CD14-positive monocyte (primary cell): Measurements from ENCODE around the gene ZCCHC9. TPM values are rescaled to one million over a fixed set of nuclear protein-coding genes. Genes with fewer than 3 reads are reported as not detected.

Source experiments
- DNase-seq, 3 donors: peaks; one replicate each; pipeline ENCODE4 v3.0.0-alpha.2; 2011 to 2022
- H2AFZ ChIP-seq: 2 replicates; pipeline ENCODE4 v1.6.0; 2012; ENCODE audit warnings: mild to moderate bottlenecking, low read depth, low read length, inconsistent platforms; ENCODE audit not compliant: insufficient read depth, poor library complexity, severe bottlenecking
- H3K27ac ChIP-seq, 2 donors: 1 replicate in 1 of 2; 2 replicates in 1 of 2; pipeline ENCODE4 v1.5.1; 2012 to 2013; ENCODE audit warnings: low read length in 2 of 2, control low read depth in 1 of 2, inconsistent platforms in 1 of 2, low read depth in 1 of 2, mild to moderate bottlenecking in 1 of 2
- H3K27me3 ChIP-seq, 2 donors: one replicate each; pipeline versions ENCODE4 v1.6.0 to v1.6.1; 2011 to 2013; ENCODE audit warnings: low read length in 2 of 2; ENCODE audit not compliant: control insufficient read depth in 2 of 2, insufficient read depth in 2 of 2
- H3K36me3 ChIP-seq, 2 donors: replicated peaks in 1 of 2; 1 replicate in 1 of 2; 2 replicates in 1 of 2; pipeline versions ENCODE4 v1.5.1 to v1.6.1; 2012 to 2013; ENCODE audit warnings: low read length in 2 of 2, control low read depth in 1 of 2, inconsistent platforms in 1 of 2, mild to moderate bottlenecking in 1 of 2; ENCODE audit not compliant: insufficient read depth in 2 of 2, control insufficient read depth in 1 of 2
- H3K4me1 ChIP-seq, 2 donors: 1 replicate in 1 of 2; 2 replicates in 1 of 2; pipeline versions ENCODE4 v1.5.1 to v1.6.1; 2012 to 2013; ENCODE audit warnings: low read length in 2 of 2, control low read depth in 1 of 2, inconsistent platforms in 1 of 2, mild to moderate bottlenecking in 1 of 2, moderate library complexity in 1 of 2; ENCODE audit not compliant: insufficient read depth in 2 of 2, control insufficient read depth in 1 of 2
- H3K4me2 ChIP-seq: replicated peaks from 2 replicates; pipeline ENCODE3; 2012; ENCODE audit warnings: low read length, moderate library complexity, mild to moderate bottlenecking; ENCODE audit not compliant: poor library complexity, severe bottlenecking; ENCODE audit errors: extremely low read depth
- H3K4me3 ChIP-seq, 3 experiments: fragments of 200-600 bp in 1 of 3; sonication (generic) in 1 of 3; replicated peaks in 1 of 3; 1 replicate in 2 of 3; 2 replicates in 1 of 3; pipeline ENCODE4 v1.5.1; 2011 to 2013; ENCODE audit warnings: low read length in 3 of 3, mild to moderate bottlenecking in 3 of 3, control low read depth in 2 of 3, low read depth in 2 of 3, inconsistent platforms in 1 of 3, moderate library complexity in 1 of 3
- H3K79me2 ChIP-seq: 2 replicates; pipeline ENCODE4 v1.6.0; 2012; ENCODE audit warnings: mild to moderate bottlenecking, control low read depth, inconsistent platforms, low read length, moderate library complexity; ENCODE audit not compliant: insufficient read depth
- H3K9ac ChIP-seq: 2 replicates; pipeline ENCODE4 v1.6.0; 2017; ENCODE audit warnings: low read length, mild to moderate bottlenecking; ENCODE audit not compliant: insufficient read depth, poor library complexity, severe bottlenecking
- H3K9me3 ChIP-seq, 2 donors: replicated peaks in 1 of 2; 1 replicate in 1 of 2; 2 replicates in 1 of 2; pipeline versions ENCODE4 v1.5.1 to v1.6.1; 2012 to 2013; ENCODE audit warnings: low read length in 2 of 2, control low read depth in 1 of 2; ENCODE audit not compliant: control insufficient read depth in 1 of 2, insufficient read depth in 1 of 2
- H4K20me1 ChIP-seq: 2 replicates; pipeline ENCODE4 v1.6.0; 2012; ENCODE audit warnings: mild to moderate bottlenecking, low read length, control low read depth, moderate library complexity; ENCODE audit not compliant: insufficient read depth
- H3K27ac Mint-ChIP-seq, 7 donors: one replicate each; pipeline ENCODE4 v1.8.0; 2020; ENCODE audit warnings: mild to moderate bottlenecking in 7 of 7, mixed read lengths in 7 of 7, moderate library complexity in 6 of 7, inconsistent platforms in 2 of 7
- H3K27me3 Mint-ChIP-seq, 3 donors: one replicate each; pipeline ENCODE4 v1.8.0; 2021 to 2022; ENCODE audit warnings: low read depth in 3 of 3, mild to moderate bottlenecking in 3 of 3, mixed read lengths in 3 of 3, moderate library complexity in 3 of 3, inconsistent platforms in 1 of 3
- H3K36me3 Mint-ChIP-seq, 2 donors: one replicate each; pipeline ENCODE4 v1.8.0; 2020; ENCODE audit warnings: mixed read lengths in 2 of 2, inconsistent platforms in 1 of 2, mild to moderate bottlenecking in 1 of 2
- H3K4me1 Mint-ChIP-seq: one replicate; pipeline ENCODE4 v1.8.0; 2020; ENCODE audit warnings: mild to moderate bottlenecking, mixed read lengths
- H3K4me3 Mint-ChIP-seq, 2 donors: one replicate each; pipeline ENCODE4 v1.8.0; 2020; ENCODE audit warnings: mild to moderate bottlenecking in 2 of 2, mixed read lengths in 2 of 2, moderate library complexity in 1 of 2
- H3K9me3 Mint-ChIP-seq, 7 donors: one replicate each; pipeline ENCODE4 v1.8.0; 2020 to 2022; ENCODE audit warnings: mixed read lengths in 7 of 7, mild to moderate bottlenecking in 6 of 7, moderate library complexity in 6 of 7, inconsistent platforms in 2 of 7
- WGBS: methylation state at CpG from one replicate; pipeline ENCODE4 v1.1.5; 2013; ENCODE audit warnings: missing lambda C conversion rate; ENCODE audit not compliant: insufficient coverage; 5-methylcytosine and 5-hydroxymethylcytosine counted together
- intact Hi-C, 2 donors: fragments of 100-400 bp; cut with micrococcal nuclease; formaldehyde crosslinking; loops; one replicate each; pipeline versions ENCODE4 v1.15.0 to v1.15.1; 2023
- polyA plus RNA-seq, 3 donors: library from polyadenylated mRNA; depleted of rRNA in 1 of 3; unstranded in 2 of 3; stranded (reverse) in 1 of 3; fragments of 300-500 nt in 2 of 3; fragments of >200 nt in 1 of 3; fragmentation: Illumina TruSeq in 2 of 3; gene quantifications; 1 replicate in 2 of 3; 2 replicates in 1 of 3; pipeline ENCODE4 v1.2.3, GENCODE V29; 2012 to 2021
- TF ChIP-seq, protein P1 (sequence below): fragments of 200-600 bp; IDR thresholded peaks from one replicate; pipeline ENCODE4 v1.8.0; 2022; ENCODE audit warnings: antibody characterized with exemption, mild to moderate bottlenecking

The ZCCHC9 gene
- polyA plus RNA-seq, 3 donors: 10.6 to 15.9 (median 14.6) TPM

DNA sequence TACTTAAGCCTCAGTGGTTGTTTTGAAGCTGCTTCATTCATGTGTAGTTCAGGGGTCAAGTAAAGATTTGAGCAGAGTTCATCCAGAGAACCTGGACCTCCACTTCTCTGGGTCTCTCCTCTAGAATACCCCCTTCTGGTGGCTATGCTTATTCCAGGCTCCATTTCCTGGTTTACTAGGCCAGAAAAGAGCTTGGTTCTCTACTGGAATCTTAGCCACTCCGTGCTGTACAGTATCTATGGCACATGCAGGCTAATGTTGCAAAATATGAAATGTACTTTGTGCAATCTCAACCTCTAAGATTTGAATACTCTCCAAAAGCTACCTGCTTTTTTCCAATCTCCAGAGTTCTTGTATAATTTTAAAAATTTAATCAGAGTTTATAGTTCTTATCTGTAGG is 17.4 kb upstream of the ZCCHC9 start:
- DNase-seq: no peak
- Histone ChIP-seq H3K9me3 (no peaks in the 10 kb centered on the region), H3K36me3 (no peaks in the 10 kb centered on the region), H3K4me3 (no peak overlapping the region), H3K27me3 (no peaks in the 10 kb centered on the region), H3K9ac (no peak overlapping the region), H2AFZ (no peak overlapping the region), H3K27ac (no peak overlapping the region), H3K4me1 (no peaks in the 10 kb centered on the region), H3K4me2 (no peak overlapping the region), H4K20me1 (no peaks in the 10 kb centered on the region), H3K79me2 (peaks cover 2% of the 10 kb centered on the region)
- Mint-ChIP-seq H3K36me3 (peaks cover 0 to 4% of the 10 kb centered on the region in 2 donors), H3K27me3 (no peaks in the 10 kb centered on the region), H3K4me1 (no peaks in the 10 kb centered on the region), H3K27ac (no peak overlapping the region), H3K9me3 (peaks cover 3 to 10% (median 6%) of the 10 kb centered on the region in 7 donors), H3K4me3 (no peak overlapping the region)
- no CpG with 5 or more reads among the region's 1 CpG for WGBS
- TF ChIP-seq, protein P1, sequence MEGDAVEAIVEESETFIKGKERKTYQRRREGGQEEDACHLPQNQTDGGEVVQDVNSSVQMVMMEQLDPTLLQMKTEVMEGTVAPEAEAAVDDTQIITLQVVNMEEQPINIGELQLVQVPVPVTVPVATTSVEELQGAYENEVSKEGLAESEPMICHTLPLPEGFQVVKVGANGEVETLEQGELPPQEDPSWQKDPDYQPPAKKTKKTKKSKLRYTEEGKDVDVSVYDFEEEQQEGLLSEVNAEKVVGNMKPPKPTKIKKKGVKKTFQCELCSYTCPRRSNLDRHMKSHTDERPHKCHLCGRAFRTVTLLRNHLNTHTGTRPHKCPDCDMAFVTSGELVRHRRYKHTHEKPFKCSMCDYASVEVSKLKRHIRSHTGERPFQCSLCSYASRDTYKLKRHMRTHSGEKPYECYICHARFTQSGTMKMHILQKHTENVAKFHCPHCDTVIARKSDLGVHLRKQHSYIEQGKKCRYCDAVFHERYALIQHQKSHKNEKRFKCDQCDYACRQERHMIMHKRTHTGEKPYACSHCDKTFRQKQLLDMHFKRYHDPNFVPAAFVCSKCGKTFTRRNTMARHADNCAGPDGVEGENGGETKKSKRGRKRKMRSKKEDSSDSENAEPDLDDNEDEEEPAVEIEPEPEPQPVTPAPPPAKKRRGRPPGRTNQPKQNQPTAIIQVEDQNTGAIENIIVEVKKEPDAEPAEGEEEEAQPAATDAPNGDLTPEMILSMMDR: no peak
- intact Hi-C loops: no loop called here

DNA sequence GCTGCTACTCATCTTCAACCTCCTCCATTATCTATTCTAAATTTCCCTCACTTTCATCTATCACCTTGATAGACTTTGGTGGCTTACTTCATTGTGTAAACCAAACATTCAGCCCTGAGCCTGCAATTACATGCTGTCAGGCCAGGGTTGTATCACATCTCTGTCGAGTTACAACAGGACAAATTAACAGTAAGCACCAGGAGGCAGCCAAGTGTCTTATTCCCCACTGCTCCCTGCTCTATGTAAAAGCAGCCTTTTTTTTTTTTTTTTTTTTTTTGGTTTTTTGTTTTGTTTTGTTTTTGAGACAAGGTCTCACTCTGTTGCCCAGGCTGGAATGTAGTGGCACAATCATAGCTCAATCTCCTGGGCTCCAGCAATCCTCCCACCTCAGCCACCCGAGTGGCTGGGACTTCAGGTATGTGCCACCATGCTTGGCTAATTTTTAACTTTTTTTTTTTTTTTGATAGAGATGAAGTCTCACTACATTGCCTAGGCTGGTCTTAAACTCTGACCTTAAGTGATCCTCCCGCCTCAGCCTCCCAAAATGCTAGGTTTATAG is 15.2 kb upstream of the ZCCHC9 start:
- Mint-ChIP-seq H3K4me3 (no peak overlapping the region), H3K36me3 (peaks cover 0 to 7% of the 10 kb centered on the region in 2 donors), H3K27me3 (peaks cover 0 to 1% (median 0%) of the 10 kb centered on the region in 3 donors), H3K27ac (no peak overlapping the region), H3K9me3 (peaks cover 3 to 11% (median 7%) of the 10 kb centered on the region in 7 donors), H3K4me1 (no peaks in the 10 kb centered on the region)
- H4K20me1 ChIP-seq: no peaks in the 10 kb centered on the region
- H3K27ac ChIP-seq: no peak overlapping the region
- no peak for DNase-seq
- no peaks in the 10 kb centered on the region for H3K36me3 ChIP-seq
- H3K9ac ChIP-seq: no peak overlapping the region
- TF ChIP-seq, protein P1: no peak
- H2AFZ ChIP-seq: no peak overlapping the region
- intact Hi-C loops: no loop called here
- WGBS: 83% methylated on average over 1 of the region's 3 CpGs
- H3K4me1 ChIP-seq: no peaks in the 10 kb centered on the region
- peaks cover 6% of the 10 kb centered on the region for H3K79me2 ChIP-seq
- H3K27me3 ChIP-seq: no peaks in the 10 kb centered on the region
- H3K4me3 ChIP-seq: no peak overlapping the region
- H3K4me2 ChIP-seq: no peak overlapping the region
- no peaks in the 10 kb centered on the region for H3K9me3 ChIP-seq
